IPS-15b (cell line): ENCODE data around the gene TMOD3.
"Not testable (repeated sequence)": the region's sequence is repeated elsewhere in the genome, so short reads cannot be mapped to it uniquely, and the experiment has no call there.

ENCODE experiments used
- H3K27me3 ChIP-seq: one replicate; pipeline ENCODE4 v1.6.1; 2013; ENCODE audit warnings: low read length; ENCODE audit not compliant: control insufficient read depth, insufficient read depth
- H3K36me3 ChIP-seq: one replicate; pipeline ENCODE4 v1.6.1; 2013; ENCODE audit warnings: low read length; ENCODE audit not compliant: control insufficient read depth, insufficient read depth
- H3K4me1 ChIP-seq: one replicate; pipeline ENCODE4 v1.6.1; 2013; ENCODE audit warnings: mild to moderate bottlenecking, low read length; ENCODE audit not compliant: control insufficient read depth, insufficient read depth
- H3K4me3 ChIP-seq: one replicate; pipeline ENCODE4 v1.5.1; 2013; ENCODE audit warnings: low read depth, low read length
- H3K9ac ChIP-seq: one replicate; pipeline ENCODE4 v1.6.1; 2013; ENCODE audit warnings: low read depth, mild to moderate bottlenecking, low read length
- H3K9me3 ChIP-seq: one replicate; pipeline ENCODE4 v1.6.1; 2013; ENCODE audit warnings: mild to moderate bottlenecking, low read length; ENCODE audit not compliant: control insufficient read depth, insufficient read depth

TMOD3 gene

DNA sequence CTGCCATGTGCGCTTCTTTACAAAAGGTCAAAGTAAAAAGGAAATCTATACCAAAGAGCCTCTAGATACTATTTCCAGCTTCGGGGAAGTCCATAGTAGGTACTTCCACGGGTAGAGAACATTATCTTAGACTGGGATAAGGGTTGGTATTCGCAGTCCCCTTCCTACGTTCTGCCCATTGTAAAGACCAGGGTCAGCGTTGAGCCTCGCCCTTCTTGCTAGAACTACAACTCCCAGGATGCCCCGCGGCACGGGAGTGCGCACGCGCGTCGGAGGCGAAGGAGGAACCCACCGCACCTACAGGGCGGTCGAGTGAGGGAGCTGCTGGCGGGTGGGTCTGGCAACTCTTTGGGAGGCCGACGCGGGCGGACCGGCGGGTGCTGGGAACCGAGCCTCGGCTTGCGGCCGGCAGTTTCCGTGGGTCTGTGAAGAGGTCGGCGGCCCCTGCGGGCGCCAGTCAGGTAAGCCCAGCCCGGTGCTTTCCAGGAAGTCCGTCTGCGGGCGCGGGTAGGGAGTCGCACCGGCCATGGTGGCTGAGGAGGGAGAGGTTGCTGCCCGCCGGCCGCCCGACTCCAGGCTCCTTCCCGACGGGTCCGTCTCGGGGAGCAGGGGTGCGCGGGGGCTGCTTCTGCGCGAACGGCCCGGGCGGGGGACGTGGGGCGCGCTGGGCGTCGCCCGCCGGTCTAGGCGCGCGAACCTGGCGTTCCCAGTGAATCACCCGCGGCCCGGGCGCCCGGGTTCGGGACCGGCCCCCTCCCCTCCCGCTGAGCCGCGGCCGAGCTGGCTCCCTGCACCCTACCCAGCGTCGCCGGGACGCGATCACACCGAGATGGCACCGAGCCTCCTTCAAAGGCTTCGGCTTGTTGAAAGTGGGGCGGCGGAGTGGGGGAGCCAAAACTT lies at the start of gene TMOD3:
TSS of gene TMOD3 (plus strand) at position 278 of the 900 bp plus-strand sequence. CDS start 33,232 bp downstream, outside the sequence.
- Histone ChIP-seq H3K27me3 (peaks cover 4% of the 10 kb centered on the region), H3K9me3 (no peaks in the 10 kb centered on the region), H3K4me3 (peak within 1 kb of the TSS; percentile 83), H3K9ac (peak within 1 kb of the TSS; percentile 77), H3K4me1 (peaks cover 6% of the 10 kb centered on the region), H3K36me3 (no peaks in the 10 kb centered on the region)

DNA sequence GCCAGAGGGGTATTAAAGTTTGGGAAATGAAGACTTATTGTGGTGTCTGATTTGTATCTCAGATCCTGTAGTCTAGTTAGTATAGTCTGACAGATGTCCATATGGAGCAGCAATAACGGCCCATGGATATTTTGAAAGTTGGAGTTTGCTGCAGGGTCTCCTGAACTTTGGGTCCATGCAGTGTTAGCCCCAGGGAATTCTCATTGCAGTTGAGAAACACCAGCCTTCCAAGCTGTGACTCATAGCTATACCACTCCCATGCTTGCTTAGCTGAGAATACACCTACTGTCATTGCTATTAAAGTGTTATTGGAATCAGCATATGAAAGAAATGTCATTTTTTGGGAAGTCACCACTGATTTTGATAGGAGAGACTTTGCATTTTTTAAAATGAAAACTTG lies 48.8 kb upstream of the TMOD3 start:
- Histone ChIP-seq H3K4me3 (no peak overlapping the region), H3K36me3 (no peaks in the 10 kb centered on the region), H3K4me1 (peaks cover 2% of the 10 kb centered on the region), H3K9ac (no peak overlapping the region), H3K27me3 (no peaks in the 10 kb centered on the region), H3K9me3 (no peaks in the 10 kb centered on the region)

DNA sequence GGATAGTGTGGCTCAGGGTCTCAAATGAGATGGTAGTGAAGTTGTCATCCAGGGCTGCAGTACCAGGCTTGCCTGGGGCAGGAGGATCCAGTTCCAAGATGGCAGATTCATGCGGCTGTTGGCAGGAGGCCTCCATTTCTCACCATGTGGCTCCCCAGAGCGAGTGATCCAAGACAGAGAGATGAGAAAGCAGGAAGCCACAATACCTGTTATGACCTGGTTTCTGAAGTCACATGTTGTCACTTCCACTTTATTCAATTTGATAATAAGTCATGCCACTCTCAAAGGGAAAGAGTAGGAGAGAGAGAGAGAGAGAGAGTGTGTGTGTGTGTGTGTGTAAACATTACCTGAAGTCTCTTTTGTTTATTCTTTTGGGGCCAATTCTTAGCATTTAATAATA lies 47.9 kb upstream of the TMOD3 start:
- Histone ChIP-seq H3K9ac (no peak overlapping the region), H3K27me3 (no peaks in the 10 kb centered on the region), H3K4me1 (no peaks in the 10 kb centered on the region)

DNA sequence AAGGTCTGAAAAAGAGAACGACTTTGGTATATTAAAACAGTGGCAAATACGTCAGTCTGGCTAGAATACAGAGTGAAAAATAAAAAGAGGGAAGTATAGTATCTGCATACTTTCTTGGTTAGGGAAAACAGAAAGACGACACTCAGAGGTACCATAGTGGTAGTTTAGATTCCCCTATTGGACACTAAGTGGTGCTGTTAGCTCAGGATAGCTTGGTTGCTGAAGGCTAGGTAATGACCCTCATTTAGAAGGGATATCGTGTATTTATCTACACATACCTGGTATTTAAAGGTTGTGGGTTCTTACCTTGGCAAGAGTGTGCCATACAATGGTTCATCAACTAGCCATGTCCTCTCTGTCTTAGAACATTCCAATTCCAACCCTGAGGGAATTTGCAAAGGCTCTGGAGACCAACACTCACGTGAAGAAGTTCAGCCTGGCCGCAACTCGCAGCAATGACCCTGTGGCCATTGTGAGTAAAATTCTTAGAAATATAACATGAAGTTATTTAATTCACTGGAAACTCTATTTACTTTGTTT lies 47.0 kb upstream of the TMOD3 start:
- Histone ChIP-seq H3K9me3 (no peaks in the 10 kb centered on the region), H3K9ac (no peak overlapping the region), H3K4me3 (no peak overlapping the region), H3K4me1 (peaks cover 2% of the 10 kb centered on the region), H3K36me3 (no peaks in the 10 kb centered on the region), H3K27me3 (no peaks in the 10 kb centered on the region)

More for the DNA sequence above, 47.9 kb upstream of the TMOD3 start:
- H3K9me3 ChIP-seq = no peaks in the 10 kb centered on the region
- H3K4me3 ChIP-seq = no peak overlapping the region
- no peaks in the 10 kb centered on the region for H3K36me3 ChIP-seq

DNA sequence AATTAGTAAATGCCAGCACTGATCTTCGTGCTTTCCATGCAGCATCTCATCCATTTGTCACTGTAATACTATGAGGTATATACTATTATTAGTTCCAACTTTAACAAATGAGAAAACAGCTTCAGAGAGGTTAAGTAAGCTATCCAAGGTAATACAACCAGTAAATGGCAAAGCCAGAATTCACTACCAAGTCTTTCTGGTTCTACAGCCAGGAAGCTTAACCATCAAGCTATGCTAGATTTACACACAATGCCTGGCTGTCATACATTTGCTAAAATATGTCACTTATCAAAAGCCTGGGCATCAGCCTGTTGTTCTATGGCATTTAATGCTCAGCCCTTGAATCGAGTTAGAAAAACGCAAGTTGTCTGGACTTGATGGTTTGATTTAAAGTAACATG lies 45.5 kb upstream of the TMOD3 start:
- H3K36me3 ChIP-seq = no peaks in the 10 kb centered on the region

DNA sequence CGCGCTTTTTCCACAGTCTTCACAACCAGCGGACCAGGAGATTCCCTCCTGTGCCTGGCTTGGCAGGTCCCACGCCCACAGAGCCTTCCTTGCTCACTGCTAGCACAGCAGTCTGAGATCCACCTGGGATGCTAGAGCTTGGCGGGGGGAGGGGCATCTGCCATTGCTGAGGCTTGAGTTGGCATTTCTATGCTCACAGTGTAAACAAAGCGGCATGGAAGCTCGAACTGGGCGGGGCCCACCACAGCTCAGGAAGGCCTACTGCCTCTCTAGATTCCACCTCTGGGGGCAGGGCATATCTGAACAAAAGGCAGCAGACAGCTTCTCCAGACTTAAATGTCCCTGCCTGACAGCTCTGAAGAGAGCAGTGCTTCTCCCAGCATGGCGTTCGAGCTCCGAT lies 42.3 kb upstream of the TMOD3 start:
- not testable (repeated sequence) for H3K27me3 ChIP-seq, H3K4me1 ChIP-seq, H3K36me3 ChIP-seq, H3K9ac ChIP-seq, H3K9me3 ChIP-seq
- peak overlapping the region; percentile 18 for H3K4me3 ChIP-seq

More for the DNA sequence above, 45.5 kb upstream of the TMOD3 start:
- peaks cover 2% of the 10 kb centered on the region for H3K4me1 ChIP-seq
- H3K9ac ChIP-seq = no peak overlapping the region
- H3K27me3 ChIP-seq = no peaks in the 10 kb centered on the region
- H3K9me3 ChIP-seq = no peaks in the 10 kb centered on the region
- no peak overlapping the region for H3K4me3 ChIP-seq

DNA sequence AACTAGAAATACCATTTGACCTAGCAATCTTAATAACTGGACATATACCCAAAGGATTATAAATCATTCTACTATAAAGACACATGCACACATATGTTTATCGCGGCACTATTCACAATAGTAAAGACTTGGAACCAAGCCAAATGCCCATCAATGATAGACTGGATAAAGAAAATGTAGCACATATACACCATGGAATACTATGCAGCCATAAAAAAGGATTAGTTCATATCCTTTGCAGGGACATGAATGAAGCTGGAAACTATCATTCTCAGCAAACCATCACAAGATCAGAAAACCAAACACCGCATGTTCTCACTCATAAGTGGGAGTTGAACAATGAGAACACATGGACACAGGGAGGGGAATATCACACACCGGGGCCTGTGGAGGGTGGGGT lies 37.0 kb upstream of the TMOD3 start:
- not testable (repeated sequence) for H3K9ac ChIP-seq, H3K4me3 ChIP-seq, H3K9me3 ChIP-seq, H3K27me3 ChIP-seq, H3K36me3 ChIP-seq, H3K4me1 ChIP-seq

DNA sequence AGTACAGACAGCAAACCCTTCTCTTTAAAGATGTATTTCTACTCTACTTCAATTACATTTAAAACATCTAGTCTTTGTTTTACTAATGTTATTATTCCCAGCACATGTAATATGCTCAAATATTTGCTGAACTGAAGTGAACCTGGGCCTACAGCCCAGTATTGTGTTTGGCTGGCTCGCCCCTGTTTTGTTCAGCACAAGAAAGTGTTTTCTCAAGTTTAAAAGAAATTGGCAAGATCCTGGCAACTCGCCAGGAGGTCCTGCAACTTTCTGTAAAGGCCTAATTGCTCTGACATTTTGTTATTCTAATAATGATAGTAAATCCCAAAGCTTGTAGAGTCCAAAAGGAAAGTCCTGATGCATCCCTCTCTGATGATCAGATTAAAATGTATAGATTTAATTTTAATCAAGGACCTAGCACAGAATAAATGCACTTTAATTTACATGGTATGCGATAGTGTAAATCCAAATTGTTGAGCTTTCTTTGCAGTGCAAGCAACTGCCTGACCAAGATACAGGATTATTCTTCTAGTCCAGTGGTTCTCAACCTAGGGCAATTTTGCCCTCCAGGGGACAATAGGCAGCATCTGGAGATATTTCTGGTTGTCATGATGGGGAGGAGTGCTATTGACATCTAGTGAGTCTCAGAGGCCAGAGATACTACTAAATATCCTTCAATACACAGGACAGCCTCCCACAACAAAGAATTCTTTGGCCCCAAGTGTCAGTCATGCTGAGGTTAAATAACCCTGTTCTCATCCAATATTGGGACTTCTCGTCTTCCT lies 35.7 kb upstream of the TMOD3 start:
- Histone ChIP-seq H3K4me3 (no peak overlapping the region), H3K9ac (no peak overlapping the region), H3K27me3 (no peaks in the 10 kb centered on the region), H3K9me3 (no peaks in the 10 kb centered on the region), H3K36me3 (no peaks in the 10 kb centered on the region), H3K4me1 (no peaks in the 10 kb centered on the region)

DNA sequence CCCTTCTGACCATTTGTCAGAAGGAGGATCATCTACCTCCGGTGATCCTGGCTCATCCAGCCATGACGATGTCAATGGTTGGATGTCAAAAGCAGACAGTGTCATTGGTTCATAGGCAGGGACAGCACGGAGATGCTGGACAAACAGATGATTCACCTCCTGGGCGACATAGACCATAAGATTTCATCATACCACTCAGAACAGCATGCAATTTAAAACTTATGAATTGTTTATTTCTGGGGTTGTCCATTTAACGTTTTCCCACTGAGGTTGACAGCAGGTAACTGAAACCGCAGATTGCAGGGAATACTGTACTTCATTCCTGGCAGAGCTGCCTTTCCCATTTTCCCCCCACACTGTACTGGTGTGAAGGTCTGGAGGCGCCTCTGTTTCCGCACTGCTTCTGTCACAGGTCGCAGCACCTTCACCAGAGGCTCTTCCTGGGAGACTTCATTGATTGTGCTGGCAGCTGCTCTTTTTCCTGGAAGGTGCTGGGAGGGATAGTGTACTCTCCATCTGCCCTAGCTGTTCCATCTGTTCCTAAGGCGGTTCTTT lies 32.5 kb upstream of the TMOD3 start:
- Histone ChIP-seq H3K36me3 (no peaks in the 10 kb centered on the region), H3K9ac (no peak overlapping the region), H3K4me3 (no peak overlapping the region), H3K9me3 (no peaks in the 10 kb centered on the region), H3K4me1 (no peaks in the 10 kb centered on the region), H3K27me3 (no peaks in the 10 kb centered on the region)

DNA sequence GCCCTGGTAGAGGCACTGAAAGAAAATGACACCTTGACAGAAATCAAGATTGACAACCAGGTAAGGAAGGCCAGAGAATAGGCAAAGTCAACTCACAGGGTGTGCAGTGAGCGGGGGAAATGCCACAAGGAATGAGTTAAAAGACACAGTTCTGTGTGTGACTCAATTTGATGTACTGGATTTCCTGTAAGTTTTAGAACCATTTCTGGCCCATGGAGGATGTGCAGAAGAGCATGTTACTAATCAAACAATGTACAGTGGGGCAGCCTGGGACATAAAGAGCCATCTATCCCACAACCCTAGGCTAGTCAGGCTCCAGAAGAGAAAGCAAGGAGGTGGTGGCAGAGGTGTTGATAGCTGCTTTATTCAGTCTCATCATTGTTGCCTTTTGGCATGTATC lies 31.2 kb upstream of the TMOD3 start:
- no peaks in the 10 kb centered on the region for H3K36me3 ChIP-seq

DNA sequence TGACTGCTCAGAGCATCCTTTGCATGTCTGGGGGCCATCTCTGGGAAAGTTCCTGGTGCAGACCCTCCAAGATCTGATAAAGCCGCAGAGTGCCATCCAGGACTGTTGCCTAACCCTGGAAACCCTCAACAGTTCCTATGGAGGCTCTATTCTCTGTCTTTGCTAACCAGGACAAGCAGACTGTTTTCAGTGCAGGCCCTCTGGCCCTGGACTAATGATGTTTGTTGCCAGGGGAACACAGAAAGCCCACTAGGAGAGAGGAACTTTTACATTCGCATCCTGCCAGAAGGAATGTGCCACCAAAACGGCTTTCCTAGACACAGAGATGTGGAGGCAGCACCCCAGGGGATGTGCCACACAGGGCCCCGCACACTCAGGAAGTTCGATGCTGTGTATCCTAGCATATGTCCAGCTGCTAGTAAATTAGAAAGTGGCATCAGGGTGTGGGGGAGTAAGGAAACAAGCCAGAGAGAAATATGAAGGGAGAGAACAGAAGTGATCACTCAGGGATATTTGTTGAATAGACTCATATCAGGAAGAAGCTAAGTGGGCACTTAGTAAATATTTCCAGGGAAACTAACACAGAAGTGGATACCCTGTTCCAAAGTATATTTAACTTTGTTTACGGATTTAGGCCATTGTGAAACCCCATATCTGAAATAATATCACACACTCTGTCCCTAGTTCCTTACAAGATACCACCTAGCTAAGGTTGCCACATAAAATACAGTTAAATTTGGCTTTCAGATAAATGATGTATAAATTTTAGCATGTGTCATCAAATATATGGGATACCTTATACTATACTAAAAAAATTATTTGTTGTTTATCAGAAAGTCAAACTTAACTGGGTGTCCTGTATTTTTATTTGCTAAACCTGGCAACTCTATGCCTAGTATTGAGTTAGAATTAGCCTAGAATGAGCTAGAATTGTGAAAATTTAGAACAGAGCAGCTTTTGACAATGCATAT lies 29.9 kb upstream of the TMOD3 start:
- no peaks in the 10 kb centered on the region for H3K4me1 ChIP-seq
- no peak overlapping the region for H3K9ac ChIP-seq
- no peaks in the 10 kb centered on the region for H3K27me3 ChIP-seq
- H3K4me3 ChIP-seq = no peak overlapping the region
- no peaks in the 10 kb centered on the region for H3K9me3 ChIP-seq
- H3K36me3 ChIP-seq = no peaks in the 10 kb centered on the region

More for the DNA sequence above, 31.2 kb upstream of the TMOD3 start:
- Histone ChIP-seq H3K4me3 (no peak overlapping the region), H3K9ac (no peak overlapping the region), H3K27me3 (no peaks in the 10 kb centered on the region), H3K9me3 (no peaks in the 10 kb centered on the region), H3K4me1 (no peaks in the 10 kb centered on the region)
